Daoy (cell line): ENCODE measurements around the gene TTYH2. TPM values are rescaled to one million over a fixed set of nuclear protein-coding genes. Genes with fewer than 3 reads are reported as not detected.
"Not testable (repeated sequence)": the region's sequence is repeated elsewhere in the genome, so short reads cannot be mapped to it uniquely, and the experiment has no call there.

Experiments
- DNase-seq: peaks from one replicate; pipeline ENCODE4 v3.0.0-alpha.2; 2015; ENCODE audit warnings: low read depth
- total RNA-seq: library from RNA; depleted of rRNA; stranded (reverse); fragments of >200 nt; shearing (Covaris generic); gene quantifications from 2 replicates; pipeline ENCODE4 v1.2.3, GENCODE V29; 2014

TTYH2 gene
- total RNA-seq, 1 experiment from 2014 or later: 2.9 TPM

- DNase-seq: no peak
Measured at GRCh38 chr17:74259667-74260524, 46.5 kb downstream of the TTYH2 start.

DNA sequence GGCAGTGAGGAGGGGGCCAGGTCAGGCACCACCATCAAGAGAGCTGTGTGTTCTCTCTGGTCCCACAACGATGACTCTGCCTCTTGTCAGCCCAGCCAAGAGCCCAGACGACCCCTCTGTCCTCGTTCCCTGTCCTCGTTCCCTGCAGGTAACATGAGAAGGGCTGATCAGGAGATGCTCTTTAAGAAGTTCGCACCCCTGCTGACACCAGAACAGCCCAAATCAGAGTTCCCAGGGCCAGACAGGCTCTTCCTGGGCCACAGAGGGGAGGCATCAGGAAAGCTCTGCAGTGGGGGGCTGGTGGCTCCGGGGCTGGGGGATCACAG lies 47.1 kb downstream of the TTYH2 start:
- DNase-seq: no peak

DNA sequence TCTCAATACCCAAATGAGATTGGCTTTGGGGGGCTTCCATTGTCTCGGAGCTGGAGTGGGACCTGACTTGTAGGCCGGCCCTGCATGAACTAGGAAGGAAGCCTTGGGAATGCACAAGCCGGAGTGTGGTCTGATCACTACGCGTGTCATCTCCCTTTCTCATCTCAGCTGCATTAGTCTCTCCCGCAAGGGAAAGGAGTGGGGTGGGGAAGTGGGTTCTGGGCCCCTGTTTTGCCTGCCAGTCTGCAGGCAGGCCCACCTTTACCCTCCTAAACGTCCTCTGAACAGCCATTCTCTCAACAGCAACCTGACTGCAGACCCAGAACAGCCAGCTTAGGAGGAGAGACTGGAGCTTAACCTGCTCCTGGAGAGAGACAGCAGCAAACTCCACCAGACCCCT lies 49.2 kb downstream of the TTYH2 start:
- DNase-seq: no peak

GRCh38 chr17:74267054-74267453 lies 53.7 kb downstream of the TTYH2 start:
- DNase-seq: not testable (repeated sequence)

DNA sequence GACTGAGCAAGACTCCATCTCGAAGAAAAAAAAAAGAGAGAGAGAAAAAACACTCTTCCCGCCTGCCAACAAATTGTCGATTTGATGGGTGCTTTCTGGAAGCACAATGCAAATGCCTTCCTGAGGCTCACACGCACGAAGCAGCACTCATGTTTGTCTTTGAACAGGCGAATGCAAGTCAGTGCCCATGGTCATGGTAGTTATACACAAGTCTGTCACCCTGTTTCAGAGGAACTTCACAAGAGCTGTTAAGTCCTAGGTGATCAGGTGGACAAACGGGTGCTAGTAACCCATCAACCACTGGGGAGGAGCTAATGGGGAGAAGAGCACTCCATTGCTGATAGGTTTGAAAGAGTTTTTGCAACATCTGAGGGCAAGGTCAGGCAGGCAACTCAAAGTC lies 54.2 kb downstream of the TTYH2 start:
- no peak for DNase-seq

DNA sequence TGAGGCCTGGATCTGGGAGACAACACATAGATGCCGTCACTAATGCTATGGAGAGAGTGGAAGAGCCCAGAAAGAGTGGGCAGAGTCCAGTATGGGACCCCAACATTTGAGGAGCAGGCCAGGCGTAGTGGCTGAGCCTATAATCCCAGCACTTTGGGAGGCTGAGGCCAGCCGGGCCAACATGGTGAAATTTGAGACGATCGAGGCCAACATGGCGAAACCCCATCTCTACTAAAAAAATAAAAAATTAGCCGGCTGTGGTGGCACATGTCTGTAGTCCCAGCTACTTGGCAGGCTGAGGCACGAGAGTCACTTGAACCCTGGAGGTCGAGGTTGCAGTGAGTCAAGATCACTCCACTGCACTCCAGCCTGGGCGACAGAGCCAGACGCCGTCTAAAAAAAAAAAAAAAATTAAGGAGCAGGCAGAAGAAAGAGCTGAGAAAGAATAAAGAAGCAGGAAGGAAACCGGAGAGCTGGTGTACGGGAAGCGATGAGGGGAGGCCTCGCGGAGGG lies 54.7 kb downstream of the TTYH2 start:
- no peak for DNase-seq

DNA sequence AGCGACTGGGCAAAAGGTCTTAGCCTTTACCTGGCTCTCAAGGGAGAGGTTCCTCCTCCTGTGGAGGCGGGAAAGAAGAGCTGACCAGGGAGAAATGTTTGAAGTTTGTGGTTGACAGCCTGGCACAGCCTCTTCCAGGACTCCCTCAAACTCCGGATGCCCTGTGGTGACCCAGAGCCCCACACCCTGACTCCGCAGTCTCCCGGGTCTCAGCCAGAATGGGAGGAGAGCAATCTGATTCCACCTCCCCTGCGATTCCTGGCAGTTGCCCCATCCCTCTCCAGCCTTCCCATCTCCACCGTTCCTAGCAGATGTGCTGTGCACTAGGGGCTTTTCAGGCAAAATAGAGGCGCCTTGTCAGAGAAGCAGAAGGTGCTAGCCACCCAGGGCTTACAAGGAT lies 55.2 kb downstream of the TTYH2 start:
- peak; percentile 40 for DNase-seq

- DNase-seq: no peak
Measured at GRCh38 chr17:74270333-74270732, 57.0 kb downstream of the TTYH2 start.

DNA sequence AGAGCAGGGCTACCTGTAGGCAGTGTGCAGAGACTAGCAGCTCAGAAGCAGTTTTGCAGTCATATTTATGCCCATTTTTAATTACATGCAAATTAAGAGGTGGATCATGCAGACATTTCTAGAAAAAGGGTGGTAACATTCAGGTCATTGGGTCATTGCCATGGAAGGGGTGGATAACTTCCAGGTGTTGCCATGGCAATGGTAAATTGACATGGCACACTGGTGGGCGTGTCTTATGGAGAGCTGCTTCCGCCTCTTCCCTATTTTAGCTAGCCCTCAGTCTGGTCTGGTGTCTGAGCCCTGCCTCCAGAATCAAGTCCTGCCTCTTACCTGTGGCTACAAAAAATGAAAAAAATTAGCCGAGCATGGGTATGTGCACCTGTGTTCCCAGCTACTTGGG lies 57.9 kb downstream of the TTYH2 start:
- no peak for DNase-seq

DNA sequence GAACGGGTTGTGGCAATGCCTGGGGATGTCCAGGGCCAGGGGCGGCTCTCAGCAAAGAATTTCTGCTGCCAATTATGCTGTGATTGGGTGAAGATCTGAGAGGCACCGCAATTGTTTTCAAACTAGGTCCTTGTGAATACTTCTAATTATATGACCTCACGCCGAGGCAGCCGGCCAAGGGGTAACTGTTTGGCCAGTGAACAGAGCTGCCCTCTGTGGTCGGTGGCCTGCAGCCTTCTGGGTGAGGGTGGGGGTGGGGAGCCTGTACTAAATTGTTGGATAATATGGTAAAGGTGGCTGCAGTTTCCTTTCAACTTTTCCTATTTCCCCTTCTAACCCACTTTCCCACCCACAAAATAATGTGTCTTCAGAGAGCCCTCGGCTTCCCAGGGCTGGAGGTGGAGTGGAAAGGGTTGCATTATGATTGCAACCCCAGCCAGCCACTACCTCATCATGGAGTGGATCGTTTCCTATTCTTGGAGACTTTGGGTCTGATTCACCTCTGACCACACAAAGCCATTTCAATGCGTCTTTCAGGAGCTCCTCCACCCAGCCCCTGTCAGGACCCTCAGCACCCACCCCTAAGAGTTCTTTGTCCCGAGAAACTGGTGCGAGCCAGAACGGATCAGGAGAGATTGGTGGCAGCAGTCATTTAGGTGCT lies 58.7 kb downstream of the TTYH2 start:
- peak; percentile 50 for DNase-seq

- DNase-seq: peak; percentile 67
Measured at GRCh38 chr17:74272731-74273201, 59.4 kb downstream of the TTYH2 start.

- no peak for DNase-seq
Measured at GRCh38 chr17:74274060-74274708, 60.8 kb downstream of the TTYH2 start, which contains the start of gene DNAI2. Gene DNAI2, plus strand, starts transcription at chr17:74274234. Its CDS starts 7,584 bp downstream, at chr17:74281818.

DNA sequence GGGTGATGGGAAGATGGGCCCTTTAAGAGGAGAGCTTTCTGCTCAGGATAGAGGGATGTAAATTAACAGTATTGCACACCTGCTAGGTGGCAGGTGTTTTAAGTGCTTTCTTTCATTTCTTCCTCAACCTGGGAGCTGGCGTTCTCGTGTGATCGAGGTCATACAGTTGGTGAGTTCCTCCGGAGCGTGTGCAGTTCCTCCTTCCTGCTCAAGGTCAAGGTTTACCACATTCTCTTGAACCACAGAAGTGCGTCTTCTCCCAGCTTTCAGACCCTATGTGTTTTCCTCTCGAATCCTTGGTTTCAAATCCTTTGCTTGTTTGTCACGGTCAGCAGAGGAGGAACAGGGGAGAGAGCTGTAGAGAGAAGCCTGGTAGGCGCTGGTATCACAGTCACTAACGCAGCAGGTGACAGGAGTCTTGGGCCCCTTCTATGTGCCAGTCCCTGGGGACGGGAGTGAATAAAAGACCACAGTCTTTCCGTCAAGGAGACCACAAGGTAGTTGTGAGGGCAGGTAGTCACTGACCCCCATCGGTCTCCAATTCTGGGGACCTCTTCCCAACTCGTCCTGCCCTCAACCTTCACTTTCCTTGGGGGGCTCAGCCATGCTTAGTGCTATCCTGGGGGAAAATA lies 61.5 kb downstream of the TTYH2 start:
- no peak for DNase-seq

GRCh38 chr17:74276051-74276476 lies 62.7 kb downstream of the TTYH2 start:
- peak; percentile 44 for DNase-seq

DNA sequence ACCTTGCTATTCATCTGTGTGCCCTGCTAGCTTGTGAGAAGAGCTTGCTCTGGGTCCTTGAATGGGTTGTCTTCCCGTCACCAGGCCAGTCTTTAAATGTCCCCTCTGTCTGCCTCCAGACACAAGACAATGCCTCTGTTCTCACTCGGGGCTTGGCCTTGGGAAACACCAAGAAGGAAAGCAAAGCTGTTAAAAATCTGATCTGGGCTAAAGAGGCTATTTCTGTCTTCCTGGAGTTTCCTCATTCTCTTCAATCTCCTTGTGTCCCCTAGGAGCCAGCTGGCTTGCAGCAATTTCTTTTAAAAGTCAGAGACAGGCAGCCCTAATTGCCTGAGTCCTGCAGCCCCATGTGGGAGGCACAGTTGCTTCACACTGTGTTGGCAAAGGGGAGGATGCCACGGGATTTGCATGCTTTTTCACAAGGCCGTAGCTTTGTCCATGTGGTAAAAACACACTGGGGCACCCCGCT lies 63.2 kb downstream of the TTYH2 start:
- no peak for DNase-seq

- no peak for DNase-seq
Measured at GRCh38 chr17:74277935-74278334, 64.6 kb downstream of the TTYH2 start.

- not testable (repeated sequence) for DNase-seq
Measured at GRCh38 chr17:74279617-74280016, 66.2 kb downstream of the TTYH2 start.

DNA sequence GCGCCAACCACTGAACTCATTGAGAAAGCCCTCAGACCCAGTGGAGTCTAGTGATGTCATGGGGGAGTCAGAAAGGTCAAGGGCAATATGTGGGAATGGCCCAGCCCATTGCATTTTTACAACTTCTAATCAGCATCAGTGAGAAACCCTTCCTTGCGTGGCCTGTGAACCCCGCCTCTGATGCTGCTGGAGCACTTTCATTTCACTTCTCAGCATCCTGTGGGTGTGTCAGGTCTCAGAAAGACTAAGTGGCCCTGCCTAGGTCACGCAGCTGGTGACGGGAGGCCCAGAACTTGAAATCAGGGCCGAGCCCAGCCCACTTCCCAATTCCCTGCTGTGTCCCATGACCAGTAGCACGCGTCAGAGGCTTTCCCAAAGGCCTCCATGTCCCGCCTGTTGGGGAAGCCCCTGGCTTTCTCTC lies 66.7 kb downstream of the TTYH2 start:
- no peak for DNase-seq

GRCh38 chr17:74281799-74282198 lies 68.4 kb downstream of the TTYH2 start:
- no peak for DNase-seq

- DNase-seq: not testable (repeated sequence)
Measured at GRCh38 chr17:74282274-74282586, 68.9 kb downstream of the TTYH2 start.

- DNase-seq: peak; percentile 94
Measured at GRCh38 chr17:74282587-74283370, 69.4 kb downstream of the TTYH2 start.
